Epithelial cell of proximal tubule (primary cell): ENCODE measurements around the gene SLC37A4. TPM values are rescaled to one million over a fixed set of nuclear protein-coding genes. Genes with fewer than 3 reads are reported as not detected.

Experiments
- DNase-seq: peaks from one replicate; pipeline ENCODE4 v3.0.0-alpha.2; 2011; ENCODE audit warnings: low read depth
- H3K4me3 ChIP-seq: 2 replicates; pipeline ENCODE4 v1.5.1; 2011; ENCODE audit warnings: low read depth, mild to moderate bottlenecking, low read length
- CTCF ChIP-seq: conservative IDR thresholded peaks from 2 replicates; pipeline ENCODE4 v1.5.1; 2012; ENCODE audit warnings: low read depth, mild to moderate bottlenecking, low read length
- total RNA-seq: library from RNA; depleted of rRNA; stranded (reverse); fragments of >200 nt; gene quantifications from 2 replicates; pipeline ENCODE4 v1.2.3, GENCODE V29; 2015

SLC37A4 gene
- total RNA-seq = 59.2 and 60.0 TPM in 2 replicates

GRCh38 chr11:119030329-119031047 is at the start of gene SLC37A4:
Gene SLC37A4 (minus strand): TSS chr11:119030877.
- peak; percentile 88 for TF ChIP-seq CTCF
- H3K4me3 ChIP-seq = peak within 1 kb of the TSS; percentile 96
- DNase-seq = peak; percentile 68

GRCh38 chr11:119078675-119079420 is 48.2 kb upstream of the SLC37A4 start:
- DNase-seq = no peak
- no peak overlapping the region for H3K4me3 ChIP-seq
- TF ChIP-seq CTCF = no peak

- no peak for TF ChIP-seq CTCF
- DNase-seq = no peak
- H3K4me3 ChIP-seq = no peak overlapping the region
Measured at GRCh38 chr11:119077839-119078238, 47.2 kb upstream of the SLC37A4 start.

- peak within 1 kb of the TSS; percentile 100 for H3K4me3 ChIP-seq
- TF ChIP-seq CTCF = no peak
- peak; percentile 56 for DNase-seq
Measured at GRCh38 chr11:119067371-119068222, 36.9 kb upstream of the SLC37A4 start, which contains the start of gene VPS11. Gene VPS11 (plus strand): TSS chr11:119067818. CDS start chr11:119067824, 6 bp downstream.

- DNase-seq = no peak
- no peak overlapping the region for H3K4me3 ChIP-seq
- TF ChIP-seq CTCF = peak; percentile 50
Measured at GRCh38 chr11:119065369-119065768, 34.7 kb upstream of the SLC37A4 start.

DNA sequence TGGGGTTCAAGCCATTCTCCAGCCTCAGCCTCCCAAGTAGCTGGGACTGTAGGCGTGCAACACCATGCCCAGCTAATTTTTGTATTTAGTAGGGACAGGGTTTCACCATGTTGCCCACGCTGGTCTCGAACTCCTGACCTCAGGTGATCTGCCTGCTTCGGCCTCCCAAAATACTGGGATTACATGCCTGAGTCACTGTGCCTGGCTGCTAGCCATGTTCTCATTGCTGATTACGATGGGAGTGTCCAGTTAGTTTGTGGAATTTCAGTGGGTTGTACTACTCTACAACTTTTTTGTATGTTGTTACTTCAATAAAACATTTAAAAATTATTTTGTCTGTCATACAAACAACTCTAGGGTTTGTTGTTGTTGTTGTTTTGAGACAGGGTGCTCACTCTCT is 32.1 kb upstream of the SLC37A4 start:
- no peak for TF ChIP-seq CTCF
- no peak overlapping the region for H3K4me3 ChIP-seq
- no peak for DNase-seq
